Endothelial cell of umbilical vein (primary cell): ENCODE data around the gene ANKAR. TPM values are rescaled to one million over a fixed set of nuclear protein-coding genes. Genes with fewer than 3 reads are reported as not detected.

Source experiments
- BruUV-seq: library from RNA; stranded (reverse); fragments of 400-500 nt; replicated peaks from 2 replicates; lab custom pipeline; 2021; lab: Mats Ljungman, UMichigan
- CTCF ChIA-PET: fragments of 300-600, 350-600 bp; sonication (Branson Sonifier 250); formaldehyde crosslinking; loops from one replicate; lab custom pipeline; 2021; ENCODE audit warnings: antibody characterized with exemption, inconsistent platforms; lab: Charles Lee
- POLR2A ChIA-PET: fragments of 300-600, 350-600 bp; sonication (Branson Sonifier 250); formaldehyde crosslinking; loops from one replicate; lab custom pipeline; 2021; ENCODE audit warnings: antibody characterized with exemption, inconsistent platforms; lab: Charles Lee
- DNase-seq: peaks from one replicate; pipeline ENCODE4 v3.0.0-alpha.2; 2011; ENCODE audit warnings: low read depth, low spot score
- FAIRE-seq: peaks from 2 replicates; lab custom pipeline; 2011; peaks lifted over from hg19 to GRCh38; lab: Jason Lieb, UNC
- H2AFZ ChIP-seq: 2 replicates; pipeline ENCODE4 v1.6.0; 2012; ENCODE audit warnings: low read depth, low read length, control low read depth, inconsistent platforms
- H3K27ac ChIP-seq: 2 replicates; pipeline ENCODE4 v1.5.1; 2011; ENCODE audit warnings: low read depth, mild to moderate bottlenecking, control low read depth, low read length, moderate library complexity; ENCODE audit not compliant: insufficient read depth
- H3K27me3 ChIP-seq, 2 experiments: 2 replicates each; pipeline versions ENCODE4 v1.6.0 to v1.6.1; 2011; ENCODE audit warnings: low read length in 2 of 2, mixed read lengths in 1 of 2; ENCODE audit not compliant: control insufficient read depth in 2 of 2, insufficient read depth in 2 of 2
- H3K36me3 ChIP-seq, 2 experiments: 2 replicates in 1 of 2; 3 replicates in 1 of 2; pipeline ENCODE4 v1.5.1; 2011; ENCODE audit warnings: low read length in 2 of 2, mild to moderate bottlenecking in 1 of 2, moderate library complexity in 1 of 2; ENCODE audit not compliant: control insufficient read depth in 2 of 2, insufficient read depth in 2 of 2; ENCODE audit errors: extremely low read depth in 1 of 2
- H3K4me1 ChIP-seq: 3 replicates; pipeline ENCODE4 v1.5.1; 2011; ENCODE audit warnings: mild to moderate bottlenecking, low read length; ENCODE audit not compliant: control insufficient read depth, insufficient read depth; ENCODE audit errors: extremely low read depth
- H3K4me2 ChIP-seq: 2 replicates; pipeline ENCODE4 v1.6.1; 2011; ENCODE audit warnings: low read length, control low read depth, mixed read lengths; ENCODE audit not compliant: insufficient read depth
- H3K4me3 ChIP-seq, 3 experiments: fragments of 200-600 bp in 1 of 3; sonication (generic), shearing (Covaris generic) in 1 of 3; replicated peaks in 1 of 3; 2 replicates each; pipeline ENCODE4 v1.5.1; 2011 to 2016; ENCODE audit warnings: control low read depth in 3 of 3, low read length in 3 of 3, mild to moderate bottlenecking in 2 of 3, inconsistent platforms in 1 of 3, low read depth in 1 of 3, moderate library complexity in 1 of 3; ENCODE audit not compliant: insufficient read depth in 1 of 3
- H3K79me2 ChIP-seq: 2 replicates; pipeline ENCODE4 v1.6.0; 2012; ENCODE audit warnings: low read length, inconsistent platforms; ENCODE audit not compliant: control insufficient read depth, insufficient read depth
- H3K9ac ChIP-seq: replicated peaks from 2 replicates; pipeline ENCODE3; 2011; ENCODE audit warnings: low read length, control low read depth; ENCODE audit not compliant: insufficient read depth; ENCODE audit errors: extremely low read depth
- H3K9me1 ChIP-seq: replicated peaks from 3 replicates; pipeline ENCODE4 v1.6.0; 2011; ENCODE audit warnings: mild to moderate bottlenecking, low read length; ENCODE audit not compliant: control insufficient read depth, insufficient read depth; ENCODE audit errors: extremely low read depth
- H3K9me3 ChIP-seq: replicated peaks from 2 replicates; pipeline ENCODE4 v1.5.1; 2012; ENCODE audit warnings: low read length, inconsistent platforms; ENCODE audit not compliant: control insufficient read depth, insufficient read depth
- H4K20me1 ChIP-seq: replicated peaks from 2 replicates; pipeline ENCODE3; 2011; ENCODE audit warnings: mild to moderate bottlenecking, low read length; ENCODE audit not compliant: control insufficient read depth, insufficient read depth; ENCODE audit errors: extremely low read depth
- EZH2 ChIP-seq: IDR thresholded peaks from 2 replicates; pipeline ENCODE4 v1.6.1; 2012; ENCODE audit warnings: borderline replicate concordance, low read depth, mild to moderate bottlenecking, moderate library complexity, low read length, inconsistent platforms; ENCODE audit not compliant: severe bottlenecking
- FOS ChIP-seq: IDR thresholded peaks from 2 replicates; pipeline ENCODE4 v1.6.1; 2011; ENCODE audit warnings: mild to moderate bottlenecking, low read length, moderate library complexity, borderline replicate concordance; ENCODE audit not compliant: insufficient read depth
- GATA2 ChIP-seq: IDR thresholded peaks from 2 replicates; pipeline ENCODE4 v1.7.0; 2011; ENCODE audit warnings: low read depth, mild to moderate bottlenecking, moderate library complexity, mixed read lengths, low read length; ENCODE audit not compliant: insufficient read length, insufficient read depth
- JUN ChIP-seq: IDR thresholded peaks from 2 replicates; pipeline ENCODE4 v1.6.1; 2011; ENCODE audit warnings: borderline replicate concordance, low read depth; ENCODE audit not compliant: insufficient read length, insufficient read depth
- MYC ChIP-seq: IDR thresholded peaks from one replicate; pipeline ENCODE4 v1.6.1; 2011; ENCODE audit warnings: mild to moderate bottlenecking, low read depth, low read length
- POLR2A ChIP-seq: IDR thresholded peaks from 2 replicates; pipeline ENCODE4 v1.6.1; 2012; ENCODE audit warnings: low read depth, mild to moderate bottlenecking, control low read depth, low read length
- POLR2AphosphoS5 ChIP-seq: IDR thresholded peaks from 2 replicates; pipeline ENCODE4 v1.6.1; 2012; ENCODE audit warnings: low read depth, mild to moderate bottlenecking, control low read depth, low read length, moderate library complexity; ENCODE audit not compliant: insufficient read depth
- dilution Hi-C: fragments of 300-500 bp; cut with MboI; formaldehyde crosslinking; loops from one replicate; pipeline ENCODE4 v1.15.0; 2019; ENCODE audit warnings: low sequenced_read_pairs; ENCODE audit not compliant: extremely low pct_ligation_motif_present
- intact Hi-C: fragments of 100-400 bp; cut with micrococcal nuclease; formaldehyde crosslinking; loops from one replicate; pipeline ENCODE4 v1.10.0; 2022
- polyA plus RNA-seq, 4 experiments: library from polyadenylated mRNA; depleted of rRNA in 3 of 4; stranded (reverse) in 3 of 4; unstranded in 1 of 4; fragments of >200 nt; gene quantifications; 2 replicates each; pipeline versions ENCODE4 v1.2.1 to v1.2.3, GENCODE V29; 2011 to 2012; ENCODE audit warnings: missing spikeins in 1 of 4
- total RNA-seq: library from RNA; stranded (reverse); gene quantifications from 2 replicates; pipeline ENCODE4 v1.2.3, GENCODE V29; 2021
- TF ChIP-seq, protein P1 (sequence below): IDR thresholded peaks from 2 replicates; pipeline ENCODE4 v1.6.1; 2011; ENCODE audit not compliant: insufficient read depth, insufficient read length
- TF ChIP-seq, protein P2 (sequence below), 2 donors: IDR thresholded peaks; 1 replicate in 1 of 2; 2 replicates in 1 of 2; pipeline ENCODE4 v1.5.1; 2011; ENCODE audit warnings: low read length in 2 of 2, mild to moderate bottlenecking in 2 of 2, moderate library complexity in 2 of 2, control low read depth in 1 of 2, inconsistent platforms in 1 of 2, low read depth in 1 of 2; ENCODE audit not compliant: insufficient read depth in 1 of 2; ENCODE audit errors: extremely low read depth in 1 of 2

ANKAR gene
- total and polyA plus RNA-seq, 2 donors (not counting 3 experiments of a cell fraction or from before 2014, with no cell fraction given), result 1.3 to 4.3 TPM

DNA sequence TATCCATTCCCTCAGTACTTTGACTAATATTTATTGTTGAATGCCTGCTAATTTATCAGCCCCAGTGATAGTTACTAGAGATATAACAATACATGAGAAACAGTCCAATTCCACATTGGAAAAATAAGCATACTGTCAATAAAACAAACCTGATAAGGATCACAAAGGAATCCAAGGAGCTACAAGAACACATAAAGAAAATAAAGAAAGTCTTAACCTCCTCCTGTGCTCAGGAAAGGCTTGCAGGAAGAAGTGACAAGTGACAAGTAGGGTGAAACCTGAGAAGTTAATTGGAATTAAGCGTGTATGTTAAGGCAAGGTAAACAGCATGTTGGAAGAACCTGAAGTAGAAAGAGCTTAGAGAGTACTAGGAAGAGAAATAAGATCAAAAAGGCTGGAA, 33.5 kb upstream of the ANKAR start:
- ChIA-PET POLR2A (no interaction called here), CTCF (interaction anchor here (1.4 to 2.3 kb wide), 2 partner anchors 8 to 12 kb away, joined by 4 to 7 read pairs; no protein-coding TSS in a partner anchor)
- no peaks in the 10 kb centered on the region for H3K27me3 ChIP-seq
- H3K27ac ChIP-seq, result no peak overlapping the region
- no peak overlapping the region for H3K9ac ChIP-seq
- no peaks in the 10 kb centered on the region for H3K36me3 ChIP-seq
- H3K9me3 ChIP-seq, result no peaks in the 10 kb centered on the region
- no peaks in the 10 kb centered on the region for H3K9me1 ChIP-seq
- no peak overlapping the region for H3K4me3 ChIP-seq
- H3K4me2 ChIP-seq, result no peak overlapping the region
- DNase-seq (peak; percentile 58), FAIRE-seq (peak; percentile 37)
- H3K4me1 ChIP-seq, result no peaks in the 10 kb centered on the region
- no peaks in the 10 kb centered on the region for H4K20me1 ChIP-seq
- no peak overlapping the region for H2AFZ ChIP-seq
- TF ChIP-seq, protein P1, sequence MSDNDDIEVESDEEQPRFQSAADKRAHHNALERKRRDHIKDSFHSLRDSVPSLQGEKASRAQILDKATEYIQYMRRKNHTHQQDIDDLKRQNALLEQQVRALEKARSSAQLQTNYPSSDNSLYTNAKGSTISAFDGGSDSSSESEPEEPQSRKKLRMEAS, result no peak
- no peak for TF ChIP-seq GATA2
- no peak for TF ChIP-seq POLR2A
- no peak for TF ChIP-seq MYC
- TF ChIP-seq, protein P2, sequence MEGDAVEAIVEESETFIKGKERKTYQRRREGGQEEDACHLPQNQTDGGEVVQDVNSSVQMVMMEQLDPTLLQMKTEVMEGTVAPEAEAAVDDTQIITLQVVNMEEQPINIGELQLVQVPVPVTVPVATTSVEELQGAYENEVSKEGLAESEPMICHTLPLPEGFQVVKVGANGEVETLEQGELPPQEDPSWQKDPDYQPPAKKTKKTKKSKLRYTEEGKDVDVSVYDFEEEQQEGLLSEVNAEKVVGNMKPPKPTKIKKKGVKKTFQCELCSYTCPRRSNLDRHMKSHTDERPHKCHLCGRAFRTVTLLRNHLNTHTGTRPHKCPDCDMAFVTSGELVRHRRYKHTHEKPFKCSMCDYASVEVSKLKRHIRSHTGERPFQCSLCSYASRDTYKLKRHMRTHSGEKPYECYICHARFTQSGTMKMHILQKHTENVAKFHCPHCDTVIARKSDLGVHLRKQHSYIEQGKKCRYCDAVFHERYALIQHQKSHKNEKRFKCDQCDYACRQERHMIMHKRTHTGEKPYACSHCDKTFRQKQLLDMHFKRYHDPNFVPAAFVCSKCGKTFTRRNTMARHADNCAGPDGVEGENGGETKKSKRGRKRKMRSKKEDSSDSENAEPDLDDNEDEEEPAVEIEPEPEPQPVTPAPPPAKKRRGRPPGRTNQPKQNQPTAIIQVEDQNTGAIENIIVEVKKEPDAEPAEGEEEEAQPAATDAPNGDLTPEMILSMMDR (IDR thresholded peaks at IDR 0.05; ENCODE audit: extremely low read depth in 1 of 2, insufficient read depth in 1 of 2, low read depth in 1 of 2, low read length in 2 of 2), result no peak
- no peak for TF ChIP-seq FOS
- no peak for TF ChIP-seq JUN
- no peak for TF ChIP-seq POLR2AphosphoS5
- TF ChIP-seq EZH2, result no peak
- dilution Hi-C loops (no loop called here), intact Hi-C loops (no loop called here)
- H3K79me2 ChIP-seq, result no peaks in the 10 kb centered on the region
- no TSS peak for BruUV-seq
